ENCODE results near the gene KCNIP4.

KCNIP4 gene

DNA sequence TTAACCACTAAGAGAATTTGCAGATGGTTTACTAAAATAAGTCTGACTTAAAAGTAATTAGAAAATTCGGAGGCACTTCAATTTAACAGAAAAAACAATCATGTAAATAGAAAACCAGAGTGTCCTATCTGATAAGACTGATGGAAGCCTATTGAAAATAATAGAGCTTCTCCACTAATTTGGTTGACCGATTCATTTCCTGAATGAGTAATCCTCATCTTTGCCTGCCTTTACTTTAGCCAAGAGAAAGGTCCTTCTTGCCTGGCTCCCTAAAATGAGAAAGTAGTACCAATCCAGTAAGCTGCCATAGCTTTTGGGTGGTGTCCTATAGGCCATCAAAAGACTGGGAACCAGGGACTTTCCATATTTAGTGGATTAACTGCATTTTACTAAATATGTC is 48.4 kb downstream of the KCNIP4 start:
- no peak for DNase-seq

DNA sequence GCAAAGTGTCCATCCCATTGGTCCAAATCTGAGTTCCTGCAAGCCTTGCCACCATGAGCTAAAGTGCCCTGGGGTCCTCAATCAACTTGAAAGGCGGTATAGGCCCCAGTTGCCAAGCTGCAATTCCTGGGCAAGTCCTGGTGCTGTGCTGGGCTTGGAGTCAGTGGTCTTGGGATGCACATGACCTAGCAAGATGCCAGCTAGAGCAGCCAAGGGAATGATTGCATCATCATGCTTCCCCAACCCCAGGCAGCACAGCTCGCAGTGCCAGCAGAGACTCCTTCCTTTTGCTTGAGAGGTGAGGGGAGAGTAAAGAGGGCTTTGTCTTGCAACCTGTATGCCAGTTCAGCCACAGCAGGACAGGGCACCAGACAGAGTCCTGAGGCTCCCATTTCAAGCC is 50.5 kb downstream of the KCNIP4 start:
- no peak for DNase-seq

DNA sequence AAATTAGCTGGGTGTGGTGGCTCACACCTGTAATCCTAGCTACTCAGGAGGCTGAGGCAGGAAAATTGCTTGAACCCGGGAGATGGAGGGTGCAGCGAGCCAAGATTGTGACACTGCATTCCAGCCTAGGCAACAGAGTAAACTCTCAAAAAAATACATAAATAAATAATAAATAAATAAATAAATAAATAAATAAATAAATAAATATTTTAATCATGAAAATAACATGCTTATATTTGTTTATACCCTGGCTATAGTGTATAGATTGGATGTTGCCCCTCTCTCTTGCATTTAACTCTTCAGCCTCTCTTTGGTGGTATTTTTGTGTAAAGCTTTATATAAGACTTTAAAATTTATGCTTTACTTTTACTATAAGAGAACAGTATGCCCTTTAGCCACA is 51.8 kb downstream of the KCNIP4 start:
- no peak for DNase-seq

DNA sequence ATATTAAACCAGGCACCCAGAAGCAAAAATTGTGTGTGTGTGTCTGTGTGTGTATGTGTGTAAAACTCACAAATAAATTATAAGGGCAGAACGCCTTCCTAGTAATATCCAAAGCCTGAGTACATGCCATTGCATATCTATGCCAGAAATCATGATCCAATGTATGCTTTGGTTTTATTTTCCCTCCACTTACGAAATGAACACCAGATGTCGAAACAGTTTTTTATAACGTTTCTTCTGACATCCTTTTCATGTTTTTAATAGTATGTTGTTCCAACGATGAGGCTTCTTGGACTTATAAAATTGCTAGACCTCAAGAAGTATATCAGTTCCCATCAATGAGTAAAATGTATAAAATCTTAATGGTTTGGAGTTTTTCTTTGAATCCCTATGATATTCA is 55.4 kb downstream of the KCNIP4 start:
- no peak for DNase-seq

DNA sequence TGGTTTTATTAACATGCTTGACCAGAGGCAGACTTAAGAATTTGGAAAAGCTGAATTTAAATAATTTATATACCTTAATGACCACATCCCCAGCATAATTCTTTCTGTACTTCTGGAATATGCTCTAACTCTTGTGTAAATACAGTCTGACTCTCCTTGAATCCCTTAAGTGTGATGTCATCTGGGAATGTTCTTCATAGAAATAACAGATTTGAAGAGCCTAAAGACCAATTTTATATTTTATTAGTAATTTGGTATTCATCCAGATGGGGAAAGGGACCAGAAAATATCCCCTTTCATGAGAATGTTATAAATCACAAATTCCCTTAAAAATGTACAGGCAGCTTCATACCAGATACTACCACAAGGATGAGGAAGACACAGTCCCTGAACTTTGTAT is 58.3 kb downstream of the KCNIP4 start:
- no peak for DNase-seq

DNA sequence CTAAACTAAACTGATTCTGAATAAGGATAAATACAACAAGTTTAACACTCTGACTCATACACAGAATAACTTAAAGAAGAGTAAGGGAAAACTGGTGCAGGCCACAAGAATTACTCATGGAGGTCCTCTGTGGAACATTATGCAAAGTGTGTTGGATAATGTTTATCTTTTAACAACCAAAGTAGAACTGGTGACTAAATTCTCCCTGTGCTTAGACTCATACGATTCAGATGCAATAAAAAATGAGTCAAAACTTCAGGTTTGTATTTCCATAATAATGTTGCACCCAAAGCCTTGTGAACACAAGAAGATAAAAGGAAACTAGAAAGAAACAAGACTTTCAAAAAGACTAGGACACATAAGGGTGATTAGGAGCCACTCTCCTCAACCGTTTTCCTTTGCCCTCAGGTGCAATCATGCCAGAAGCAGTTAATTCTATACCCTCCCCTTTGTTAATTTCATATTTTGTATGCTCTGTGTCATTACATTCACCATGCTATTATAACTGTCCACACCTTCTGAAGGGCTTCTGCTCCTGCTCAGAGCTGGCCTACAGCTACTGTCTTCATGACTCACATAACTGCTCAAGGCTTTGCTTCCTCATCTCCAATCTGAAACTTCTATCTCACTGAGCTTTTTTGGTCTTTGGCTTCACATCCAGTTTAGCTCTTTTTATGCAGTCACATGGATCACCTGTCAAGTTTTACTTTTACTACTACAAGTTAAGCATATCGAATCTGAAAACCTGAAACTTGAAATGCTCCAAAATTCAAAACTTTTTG is 60.2 kb downstream of the KCNIP4 start:
- no peak for DNase-seq

DNA sequence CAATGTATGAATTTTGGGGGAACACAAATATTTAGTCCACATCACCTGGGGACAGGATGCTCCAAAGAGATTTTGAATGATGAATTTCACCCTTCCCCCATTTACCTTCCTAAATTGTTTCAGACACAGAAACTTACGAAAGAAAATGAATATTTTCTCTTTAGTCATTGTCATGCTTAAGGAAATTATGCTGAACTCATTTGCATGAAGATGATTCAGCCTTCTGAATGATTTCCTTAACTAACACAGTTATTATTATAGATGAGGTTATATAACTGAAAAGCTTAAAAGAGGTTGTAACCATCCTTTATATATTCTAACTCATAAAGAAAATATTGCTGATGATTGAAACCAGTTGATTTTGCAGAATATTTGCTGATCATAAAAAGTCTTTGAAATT is 61.1 kb downstream of the KCNIP4 start:
- no peak for DNase-seq

DNA sequence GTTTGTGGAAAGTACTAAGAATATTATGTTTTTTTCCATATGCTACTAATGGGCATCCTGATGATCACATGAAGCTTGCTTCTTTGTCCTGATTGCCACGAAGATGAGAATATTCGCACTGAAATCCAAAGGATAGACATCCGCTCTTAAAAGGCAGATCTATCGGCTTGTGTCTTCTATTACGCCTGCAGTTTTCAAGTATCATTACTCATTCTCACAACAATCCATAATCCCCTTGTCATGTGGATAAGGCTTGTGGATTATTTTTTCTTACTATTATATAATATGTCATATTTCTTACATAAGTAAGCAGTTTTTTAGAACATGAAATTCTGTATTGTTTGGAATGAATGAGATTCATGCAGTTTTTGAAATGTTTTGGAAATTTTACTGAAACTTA is 62.8 kb downstream of the KCNIP4 start:
- DNase-seq, result no peak

DNA sequence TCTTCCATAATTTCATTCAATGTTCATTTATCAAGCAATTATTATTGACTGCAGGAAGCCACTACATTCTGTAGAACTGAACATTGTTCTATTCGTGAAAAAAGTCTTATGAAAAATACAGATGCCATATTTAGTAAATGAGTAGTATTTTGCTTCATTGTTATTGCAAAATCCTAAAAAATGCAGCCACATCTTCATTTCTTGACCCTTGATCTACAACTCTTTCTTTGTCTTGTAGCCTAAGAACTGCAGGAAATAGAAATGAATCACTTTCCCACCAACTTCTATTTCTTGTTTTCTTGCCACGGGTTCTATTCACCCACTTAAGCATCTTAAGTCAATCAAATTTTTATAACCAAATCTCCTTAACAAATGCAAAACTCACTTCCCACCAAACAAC is 63.3 kb downstream of the KCNIP4 start:
- no peak for DNase-seq

DNA sequence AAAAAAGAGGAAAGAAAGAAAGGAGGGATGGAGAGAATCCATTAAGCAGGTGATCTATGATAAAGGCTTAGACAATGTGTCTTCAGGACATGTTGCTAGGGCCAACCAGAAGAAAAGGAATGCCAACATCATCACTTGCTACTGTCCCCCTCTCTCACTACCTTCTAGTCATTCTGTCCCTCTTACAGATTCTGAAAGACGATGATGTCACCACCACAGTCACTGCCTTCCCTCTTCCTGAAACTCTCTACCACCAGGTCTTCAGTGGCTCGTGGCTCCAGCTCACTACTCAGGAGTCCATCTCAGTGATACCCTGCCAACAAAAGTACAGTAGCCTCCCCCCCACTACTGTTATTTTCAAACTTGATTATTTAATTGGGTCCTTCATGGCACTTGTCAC is 64.0 kb downstream of the KCNIP4 start:
- no peak for DNase-seq

DNA sequence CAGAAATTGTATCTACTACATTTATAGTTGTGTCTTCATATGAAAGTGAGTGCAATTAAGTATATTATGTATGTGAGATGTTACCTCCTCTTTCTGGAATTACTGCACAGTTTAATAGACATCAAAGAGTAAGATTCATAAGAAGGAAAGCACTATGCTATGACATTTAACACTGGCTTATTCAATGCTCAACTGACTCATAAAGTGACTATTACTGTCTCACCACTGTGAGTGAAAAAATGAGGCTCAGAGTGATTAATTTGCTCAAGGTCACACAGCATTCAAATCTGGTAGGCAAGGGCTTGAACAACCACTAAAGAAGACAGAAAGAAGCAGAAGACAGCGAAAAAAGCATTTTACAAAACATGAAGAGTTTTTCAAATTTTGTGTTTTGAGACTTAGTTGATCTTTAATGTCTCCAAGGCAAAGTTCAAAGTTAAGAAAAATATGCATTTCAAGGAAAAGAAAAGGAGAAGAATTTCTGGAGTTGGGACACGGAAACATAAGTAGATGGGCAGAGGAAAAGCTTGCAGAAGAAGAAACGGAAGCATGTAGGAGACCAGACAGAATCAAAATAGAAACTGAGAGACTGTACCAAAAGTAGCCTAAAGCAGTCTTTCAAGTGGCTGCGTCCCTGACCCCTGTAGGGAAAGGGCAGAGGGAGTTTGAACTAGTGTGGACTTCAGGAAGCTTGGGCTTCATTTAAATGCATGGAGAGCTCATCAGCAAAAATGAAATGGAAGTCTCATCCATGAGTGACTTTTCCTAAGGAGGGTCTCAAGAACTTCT is 66.3 kb downstream of the KCNIP4 start:
- DNase-seq, result no peak

DNA sequence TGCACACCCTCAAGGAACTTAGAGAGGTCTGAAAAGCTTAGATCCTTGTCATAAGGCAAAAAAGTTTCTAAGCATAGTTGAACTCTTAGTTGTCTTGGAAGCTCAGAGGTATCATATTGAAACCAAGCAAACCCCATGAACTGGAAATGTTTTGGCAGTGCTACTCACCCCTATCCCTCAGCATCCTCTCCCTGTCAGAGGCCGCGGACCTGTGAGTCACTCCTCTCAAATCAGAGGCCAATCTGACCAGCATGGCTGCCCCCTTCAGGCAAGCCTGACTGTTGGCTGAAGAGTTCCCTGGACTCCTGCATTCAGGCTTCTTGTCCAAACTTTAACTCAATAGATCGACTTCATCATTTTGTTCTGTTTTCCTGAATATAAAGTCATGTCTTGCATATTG is 69.4 kb downstream of the KCNIP4 start:
- DNase-seq, result no peak

DNA sequence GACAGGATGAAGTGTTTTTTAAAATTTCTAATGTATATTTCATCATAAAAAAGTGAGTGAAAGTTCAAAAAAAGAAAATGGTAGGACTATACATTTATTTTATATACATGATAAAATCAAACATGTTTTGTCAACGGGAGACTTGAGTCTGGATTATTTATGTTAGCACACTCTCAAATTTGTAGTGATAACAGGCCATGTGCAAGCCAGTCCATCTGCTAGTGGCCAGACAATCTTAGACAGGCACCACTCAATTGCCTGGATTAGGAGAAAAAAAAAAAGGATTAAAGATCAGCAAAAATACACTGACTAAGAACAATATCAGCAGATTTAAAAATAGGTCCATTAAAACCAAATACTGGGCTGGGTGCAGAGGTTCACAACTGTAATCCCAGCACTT is 71.9 kb downstream of the KCNIP4 start:
- DNase-seq, result no peak

DNA sequence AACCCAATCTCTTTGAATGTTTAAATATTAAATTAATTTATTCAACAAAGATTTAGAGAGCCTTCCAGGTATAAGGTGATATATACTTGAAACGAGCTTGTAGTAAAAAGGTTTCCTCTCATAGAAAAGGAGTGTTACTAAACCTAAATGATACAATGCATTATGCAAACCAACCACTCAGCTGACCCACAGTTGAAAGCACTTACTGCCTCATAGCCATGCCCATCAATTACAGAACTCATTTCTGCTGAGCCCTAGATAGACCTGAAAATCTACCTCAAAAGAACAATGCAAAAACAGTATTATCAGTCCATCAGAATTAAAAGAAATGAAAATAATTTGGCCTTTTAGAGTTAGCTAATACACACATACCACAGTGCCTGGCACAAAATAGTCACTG is 75.4 kb downstream of the KCNIP4 start:
- DNase-seq, result no peak

DNA sequence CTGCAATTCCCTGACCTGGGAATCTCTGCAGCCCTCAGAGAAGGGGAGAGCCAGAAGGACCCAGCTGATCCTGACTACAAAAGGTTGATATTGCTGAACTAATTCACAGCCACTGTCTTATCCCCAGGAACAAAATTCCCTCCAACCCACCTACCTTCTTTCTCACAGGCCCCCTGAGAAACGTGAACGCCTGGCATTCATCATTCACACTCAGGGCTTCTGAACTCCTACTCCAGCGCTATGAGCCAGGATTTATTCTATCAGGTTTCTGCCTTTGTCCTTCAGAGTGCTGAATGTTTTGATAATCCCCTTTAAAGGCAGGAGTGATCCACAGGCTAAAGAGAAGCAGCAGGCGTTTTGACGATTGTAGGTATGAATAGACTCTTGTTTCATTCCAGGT is 76.5 kb downstream of the KCNIP4 start:
- DNase-seq, result no peak

DNA sequence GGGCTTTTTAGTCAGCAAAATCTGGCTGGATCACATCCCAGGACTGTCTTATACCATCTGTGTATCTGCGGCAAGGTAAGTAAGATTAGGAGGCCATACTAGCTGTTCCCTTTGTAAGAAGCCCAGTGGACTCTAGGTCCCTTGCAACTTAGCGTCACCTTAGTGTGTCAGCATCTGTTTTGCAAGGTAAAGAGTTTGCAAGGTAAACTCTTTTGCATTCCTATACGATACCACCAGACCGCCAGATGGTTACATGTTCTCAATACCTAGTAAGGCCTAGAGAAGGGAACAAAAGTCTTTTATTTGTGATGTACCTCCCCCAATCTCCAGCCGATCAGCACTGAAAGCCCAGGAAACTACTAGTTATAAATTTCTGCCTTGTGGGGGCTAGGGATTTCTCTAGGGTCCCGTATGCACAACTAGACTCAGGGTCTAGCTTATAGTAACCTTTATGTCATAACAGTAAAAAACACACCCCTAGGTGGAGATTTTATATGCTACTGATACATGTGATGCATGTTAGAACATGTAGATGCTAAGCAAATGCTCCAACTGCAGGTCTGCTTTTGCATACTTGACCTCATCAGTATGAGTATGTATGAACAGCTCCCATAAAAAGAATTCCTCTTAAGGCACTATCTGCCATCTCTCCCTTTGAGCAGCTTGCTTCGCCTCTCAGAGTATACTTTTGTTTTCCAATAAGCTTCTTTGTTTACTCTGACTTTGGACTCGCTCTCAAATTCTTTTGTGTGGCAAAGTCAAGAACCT is 78.4 kb downstream of the KCNIP4 start:
- no peak for DNase-seq

DNA sequence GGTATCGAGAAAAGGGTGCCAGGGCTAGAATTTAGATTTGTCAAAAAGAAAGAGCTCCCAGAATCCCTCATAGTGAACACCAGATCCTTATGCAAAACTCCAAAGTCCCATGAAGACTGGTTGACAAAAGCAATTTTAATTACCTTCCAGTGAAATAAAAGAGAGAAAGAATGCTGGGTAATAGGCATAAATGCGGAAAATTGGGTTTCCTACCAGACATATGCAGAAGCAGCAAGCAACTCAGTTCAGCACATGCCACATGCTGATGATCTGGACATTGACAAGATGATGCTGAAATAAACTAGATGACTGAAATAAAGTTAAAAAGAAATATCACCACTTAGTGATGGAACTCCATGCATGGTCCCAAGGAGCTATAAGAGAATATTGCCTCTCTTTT is 83.9 kb downstream of the KCNIP4 start:
- DNase-seq, result no peak

DNA sequence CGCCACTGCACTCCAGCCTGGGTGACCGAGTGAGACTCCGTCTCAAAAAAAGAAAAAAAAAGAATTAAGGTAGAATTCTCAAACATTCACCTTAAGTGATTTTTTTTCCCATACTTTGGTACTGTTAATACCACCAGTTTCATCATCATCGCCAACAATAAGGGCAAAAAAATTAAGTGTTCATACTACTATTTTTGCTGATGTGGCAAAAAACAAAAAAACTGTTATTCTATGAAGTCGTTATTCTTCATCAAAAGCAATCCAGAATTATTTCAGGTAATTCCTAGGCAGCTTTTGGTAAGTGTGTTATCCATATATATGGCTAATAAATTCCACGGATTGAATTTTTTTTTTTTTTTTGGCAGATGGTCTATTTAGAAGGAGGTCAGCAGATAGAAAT is 85.7 kb downstream of the KCNIP4 start:
- DNase-seq, result no peak

DNA sequence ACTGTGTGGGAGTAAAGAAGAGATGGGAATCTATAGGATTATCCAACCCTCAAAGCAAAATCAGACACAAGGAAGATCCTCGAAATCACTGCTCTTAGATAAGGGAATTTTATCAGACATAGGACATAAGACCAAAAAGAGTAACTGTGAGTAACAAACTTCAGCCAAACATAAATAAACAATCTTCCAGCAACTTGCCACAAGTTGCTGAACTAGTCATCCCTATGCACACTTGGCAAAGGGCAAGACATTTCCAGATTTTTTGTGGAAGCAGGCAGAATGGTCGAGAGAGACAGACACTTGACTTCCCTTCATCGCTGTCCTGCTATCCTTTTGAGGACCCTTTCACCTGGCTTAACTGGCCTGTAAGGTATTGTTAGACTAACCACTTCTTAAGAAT is 89.6 kb downstream of the KCNIP4 start:
- no peak for DNase-seq

DNA sequence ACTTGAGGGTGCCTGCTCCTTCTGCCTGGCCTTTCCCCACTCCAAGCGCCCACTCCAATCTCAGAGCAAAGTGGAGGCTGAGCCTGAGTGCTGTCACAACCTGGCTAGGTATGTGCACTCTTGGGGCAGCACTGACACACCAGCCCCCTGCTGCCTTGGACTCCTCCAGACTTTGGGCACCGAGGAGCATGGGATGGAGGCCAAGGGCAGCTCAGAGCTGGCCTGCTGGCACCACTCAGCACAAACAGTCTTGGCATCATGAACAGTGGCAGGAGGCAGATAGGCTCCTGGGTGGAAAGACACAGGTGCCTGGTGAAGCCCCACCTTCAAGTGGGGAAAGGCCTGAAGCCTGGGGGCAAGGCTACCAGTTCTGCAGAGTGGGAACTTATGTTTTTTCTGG is 91.8 kb downstream of the KCNIP4 start:
- DNase-seq, result no peak

DNA sequence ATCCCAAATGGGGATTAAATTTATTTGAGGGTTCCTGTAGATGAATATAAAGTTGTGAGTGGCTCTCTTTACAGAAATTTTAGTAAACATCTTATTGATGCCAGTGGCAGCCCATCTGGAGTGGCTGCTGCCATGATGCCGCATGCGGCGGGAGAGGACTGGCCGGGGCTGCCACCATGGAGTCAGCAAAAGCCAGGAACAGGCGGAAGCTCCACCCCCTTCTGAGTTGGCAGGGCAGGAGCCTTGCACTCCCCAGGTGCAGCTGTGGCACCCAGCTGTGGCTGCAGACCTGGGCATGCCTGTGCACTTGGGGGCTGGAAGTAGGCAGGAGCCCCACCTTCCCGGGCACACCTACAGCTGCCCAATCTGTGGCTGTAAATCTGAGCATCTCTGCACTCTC is 92.3 kb downstream of the KCNIP4 start:
- DNase-seq, result no peak

DNA sequence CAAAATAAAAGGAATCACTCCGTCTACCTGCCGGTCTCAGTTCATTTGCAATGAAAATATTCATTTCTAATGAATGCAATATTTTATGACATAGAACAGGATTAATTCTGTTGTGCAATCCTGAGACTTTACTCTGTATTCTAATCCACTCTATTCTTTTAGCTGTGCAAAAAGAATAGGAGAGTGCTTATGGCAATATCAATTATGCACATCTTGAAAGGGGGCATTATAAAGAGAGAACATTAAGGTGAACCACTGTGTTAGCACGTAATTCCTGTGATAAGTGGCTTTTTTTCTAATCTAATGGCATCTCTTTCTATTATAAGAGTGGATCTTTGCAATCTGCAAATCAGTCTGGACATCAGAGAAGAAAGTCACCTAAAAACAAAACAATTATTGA is 99.5 kb downstream of the KCNIP4 start:
- no peak for DNase-seq

DNA sequence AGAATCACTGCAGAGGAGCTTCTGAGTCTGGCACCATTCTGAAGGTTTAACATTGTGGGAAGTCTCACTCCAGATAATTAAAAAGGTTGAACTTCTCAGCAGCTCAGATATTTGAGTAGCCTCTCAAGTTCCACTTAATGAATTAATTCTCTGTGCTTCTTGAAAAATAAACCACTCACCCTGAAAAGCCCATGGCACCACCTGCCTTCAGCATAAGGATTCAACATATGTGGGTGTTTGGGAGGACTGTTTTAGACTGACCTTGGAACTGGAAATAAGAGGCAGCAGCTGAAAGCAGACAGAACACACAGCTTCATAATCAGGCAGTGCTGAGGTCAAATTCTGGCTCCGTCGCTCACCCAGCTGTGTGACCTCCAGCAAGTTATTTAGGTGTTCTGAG is 100.6 kb downstream of the KCNIP4 start:
- DNase-seq, result no peak

DNA sequence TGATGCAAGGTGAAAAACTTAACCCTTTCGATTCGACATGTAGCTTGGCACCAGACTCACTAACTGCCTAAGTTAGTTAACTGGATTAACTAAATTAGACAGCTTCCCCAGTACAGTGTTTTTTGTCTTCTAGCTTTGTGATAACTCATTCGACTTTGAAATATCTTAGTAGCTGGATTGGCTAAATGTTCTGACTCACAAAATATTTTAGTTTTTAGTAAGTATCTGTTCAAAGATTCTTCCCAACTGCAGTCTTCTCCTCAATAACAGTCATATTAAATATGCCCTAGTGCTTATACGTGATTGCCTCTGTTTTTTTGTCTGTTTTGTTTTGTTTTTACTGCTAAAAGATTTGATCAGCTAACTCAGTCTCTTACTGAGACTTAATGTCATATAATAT is 102.9 kb downstream of the KCNIP4 start:
- no peak for DNase-seq
